HTR-8/SVneo (cell line): ENCODE measurements around the gene KDM5D.

Experiments used
- DNase-seq: peaks from one replicate; pipeline ENCODE4 v3.0.0; 2011; ENCODE audit warnings: low spot score, mixed read lengths; ENCODE audit not compliant: insufficient read length
- FAIRE-seq: peaks from 2 replicates; lab custom pipeline; 2011; peaks lifted over from hg19 to GRCh38; lab: Jason Lieb, UNC

Gene KDM5D

DNA sequence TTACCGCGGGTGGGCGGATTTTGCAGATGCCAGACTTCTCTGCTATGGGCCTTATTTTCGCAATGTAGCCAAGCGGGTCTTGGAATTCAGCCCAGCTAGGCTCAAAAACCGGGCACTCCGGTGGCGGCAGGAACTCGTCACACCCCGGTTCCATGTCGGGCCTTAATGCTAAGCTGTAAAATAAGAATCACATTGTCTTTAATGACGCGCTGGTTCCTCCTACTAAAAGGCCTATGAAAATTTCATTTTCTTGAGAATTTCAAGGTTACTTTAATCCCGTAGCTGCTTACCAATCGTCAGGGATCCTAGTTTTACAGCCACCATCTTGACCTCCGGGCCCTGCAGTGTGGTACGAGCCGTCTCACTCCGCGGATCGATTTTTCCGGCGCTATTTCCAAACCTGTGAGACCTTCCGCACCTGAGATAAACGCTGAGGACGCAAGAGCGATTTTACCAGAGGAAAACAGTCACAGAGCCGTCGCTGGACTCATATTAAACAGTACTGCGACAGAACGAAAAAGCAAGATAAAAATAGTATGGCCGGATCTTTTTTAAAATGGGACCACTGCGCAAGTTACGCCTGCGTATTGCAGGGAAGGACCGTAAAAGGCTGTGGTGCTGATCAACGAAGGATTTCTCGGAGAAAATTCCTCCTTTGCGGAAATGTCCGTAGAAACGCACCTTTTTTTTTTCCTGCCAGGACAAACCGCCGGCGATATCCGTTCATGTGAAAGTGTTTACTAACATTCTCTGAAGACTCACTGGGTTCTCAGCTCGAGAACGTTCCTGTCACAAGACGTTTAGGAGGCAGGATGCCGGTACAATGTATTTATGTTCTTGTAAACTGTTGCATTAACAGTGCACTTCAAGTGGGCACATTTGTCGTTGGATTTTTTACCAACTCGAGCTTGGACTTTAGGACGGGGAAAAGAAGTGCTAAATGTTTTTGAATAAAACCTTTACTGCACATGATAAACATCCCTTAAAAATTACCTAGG is at the start of gene KDM5D:
Gene KDM5D, minus strand, starts transcription at position 346 of the 998 bp plus-strand sequence. Its CDS starts 192 bp downstream, at position 154.
- no peak for DNase-seq
- no peak for FAIRE-seq

DNA sequence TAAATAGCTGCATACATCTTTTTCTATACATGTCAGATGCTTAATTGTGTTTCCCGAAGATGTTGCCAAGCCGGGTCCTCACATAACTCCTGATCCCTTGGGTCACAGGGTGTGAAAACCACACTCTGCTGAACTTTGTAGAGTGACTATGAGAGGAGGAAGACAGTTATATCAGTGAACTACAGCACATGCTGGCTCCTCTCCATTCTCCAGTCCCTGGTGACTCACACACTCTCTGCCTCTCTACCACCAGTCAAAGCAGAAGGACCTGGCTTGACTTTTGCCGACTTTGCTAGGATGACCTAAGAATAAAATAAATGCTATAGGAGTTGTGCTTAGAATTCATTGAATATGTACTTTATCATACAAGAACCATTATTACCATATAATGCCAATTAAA is 23.8 kb upstream of the KDM5D start:
- FAIRE-seq (no peak), DNase-seq (no peak)

DNA sequence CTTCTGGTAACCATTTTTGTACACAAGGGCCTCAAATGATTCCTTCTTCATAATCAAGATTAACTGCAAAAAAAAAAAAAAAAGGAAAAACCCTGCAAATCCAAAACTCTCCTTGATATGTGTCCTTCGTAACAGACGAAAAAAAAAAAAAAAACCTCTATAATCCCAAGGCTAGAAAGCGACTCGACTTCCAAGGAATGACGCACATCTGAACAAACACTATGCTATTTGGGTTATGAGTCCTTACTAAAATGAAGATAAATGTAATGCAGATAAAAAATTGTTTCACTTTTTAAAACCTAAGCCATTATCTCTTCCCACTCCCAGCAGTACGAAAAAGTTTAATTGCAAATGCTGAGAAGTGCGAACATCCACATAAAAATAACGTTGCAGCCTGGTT is 1.2 kb downstream of the KDM5D start:
- FAIRE-seq: no peak

DNA sequence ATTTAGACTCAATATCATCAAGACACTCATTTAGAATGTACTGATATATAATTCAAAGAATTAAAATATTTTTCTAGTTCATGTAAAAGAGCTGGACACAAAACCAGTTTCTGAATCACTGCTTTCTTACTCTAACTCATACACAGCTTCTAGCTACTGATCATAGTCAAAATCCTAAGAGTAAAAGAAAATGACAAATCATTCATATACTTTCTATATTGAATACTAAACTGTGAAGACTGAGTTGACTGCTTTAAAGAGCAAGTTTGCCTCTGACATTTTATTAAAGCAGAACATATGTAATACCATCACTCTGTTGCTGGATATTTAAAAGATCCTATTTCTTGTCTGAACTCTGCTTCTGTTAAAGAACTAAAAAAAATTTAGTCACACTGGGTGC is 2.4 kb downstream of the KDM5D start:
- no peak for FAIRE-seq

More for the DNA sequence above, 1.2 kb downstream of the KDM5D start:
- DNase-seq: no peak

DNA sequence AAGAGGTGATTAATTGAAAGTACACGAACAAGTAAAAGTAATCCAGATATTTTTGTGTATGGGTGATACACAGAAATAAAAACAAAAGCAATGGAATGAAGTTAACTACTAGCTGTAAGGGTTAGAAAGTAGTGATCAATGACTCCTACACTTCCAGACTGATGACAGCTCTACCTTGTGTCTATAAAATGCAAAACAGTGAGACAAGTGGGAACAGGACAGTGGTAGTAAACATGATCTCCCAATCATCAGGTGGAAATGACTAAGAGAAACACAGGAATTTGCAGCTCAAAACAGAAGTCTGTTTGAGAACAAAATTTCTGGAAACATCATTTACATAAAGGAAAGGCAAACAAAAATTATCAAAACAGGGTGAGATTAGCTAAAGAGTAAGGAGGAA is 10.1 kb downstream of the KDM5D start:
- DNase-seq: no peak
- no peak for FAIRE-seq

More for the DNA sequence above, 2.4 kb downstream of the KDM5D start:
- no peak for DNase-seq

DNA sequence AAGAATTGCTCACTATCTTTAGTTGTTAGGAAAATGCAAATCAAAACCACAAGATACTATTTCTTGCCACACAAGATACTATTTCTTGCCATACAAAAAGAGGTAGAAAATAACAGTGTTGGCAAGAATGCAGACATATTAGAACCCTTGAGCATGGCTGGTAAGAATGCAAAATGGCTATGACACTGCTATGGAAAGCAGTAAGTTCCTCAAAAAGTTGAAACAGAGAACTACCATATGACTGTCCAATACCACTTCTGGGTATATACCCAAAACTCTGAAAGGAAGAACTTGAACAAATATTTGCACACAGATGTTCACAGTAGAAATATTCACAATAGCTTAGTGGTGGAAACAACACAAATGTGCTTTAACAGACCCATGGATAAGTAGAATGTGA is 26.6 kb downstream of the KDM5D start:
- DNase-seq (no peak), FAIRE-seq (no peak)

DNA sequence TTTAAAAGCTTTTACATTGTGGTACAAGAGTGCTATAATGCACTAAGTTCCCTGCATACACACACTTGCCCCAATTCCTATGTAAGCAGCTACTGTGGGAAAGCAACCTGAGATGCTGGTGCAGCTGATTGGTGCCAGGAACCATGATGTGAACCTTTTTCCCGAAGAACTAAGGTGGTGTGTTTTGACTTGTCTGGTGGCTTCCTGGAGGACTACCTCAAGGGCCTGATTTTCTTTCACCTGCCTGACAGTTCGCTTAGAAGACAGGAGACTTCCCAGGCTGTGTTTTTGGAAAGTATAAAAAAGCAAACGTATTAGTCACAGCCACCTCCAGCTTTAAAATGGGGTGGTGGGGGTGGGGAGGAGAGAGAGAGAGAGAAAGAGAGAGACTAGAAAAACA is 27.4 kb downstream of the KDM5D start:
- no peak for DNase-seq
- FAIRE-seq: no peak

DNA sequence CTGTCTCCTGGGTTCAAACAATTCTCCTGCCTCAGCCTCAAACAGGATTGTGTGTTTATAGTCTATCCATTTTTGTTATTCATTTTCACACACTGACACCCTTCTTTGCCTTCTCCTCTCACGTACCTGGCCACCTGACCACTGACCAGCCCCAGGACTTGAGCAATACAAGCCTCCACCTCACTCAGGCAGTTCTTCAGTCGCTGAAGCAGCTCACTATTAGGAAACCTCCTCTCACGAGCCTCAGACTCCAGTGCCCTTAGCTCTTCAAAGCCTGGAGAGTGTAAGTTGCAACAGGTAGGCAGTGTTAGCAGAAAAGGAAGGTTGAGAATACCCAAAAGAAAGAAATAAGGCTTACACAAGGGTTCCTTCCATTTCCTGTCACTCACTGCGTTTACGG is 29.3 kb downstream of the KDM5D start:
- no peak for DNase-seq
- FAIRE-seq: no peak

DNA sequence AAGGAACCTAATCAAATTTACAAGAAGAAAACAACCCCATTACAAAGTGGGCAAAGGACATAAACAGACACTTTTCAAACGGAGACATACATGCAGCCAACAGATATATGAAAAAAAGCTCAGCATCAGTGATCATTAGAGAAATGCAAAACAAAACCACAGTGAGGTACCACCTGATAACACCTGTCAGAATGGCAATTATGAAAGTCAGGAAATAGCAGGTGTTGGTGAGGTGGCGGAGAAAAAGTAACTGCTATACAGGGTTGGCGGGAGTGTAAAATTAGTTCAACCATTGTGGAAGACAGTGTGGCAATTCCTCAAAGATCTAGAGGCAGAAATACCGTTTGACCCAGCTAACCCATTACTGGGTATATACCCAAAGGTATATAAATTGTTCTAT is 31.1 kb downstream of the KDM5D start:
- DNase-seq: no peak
- FAIRE-seq: no peak

DNA sequence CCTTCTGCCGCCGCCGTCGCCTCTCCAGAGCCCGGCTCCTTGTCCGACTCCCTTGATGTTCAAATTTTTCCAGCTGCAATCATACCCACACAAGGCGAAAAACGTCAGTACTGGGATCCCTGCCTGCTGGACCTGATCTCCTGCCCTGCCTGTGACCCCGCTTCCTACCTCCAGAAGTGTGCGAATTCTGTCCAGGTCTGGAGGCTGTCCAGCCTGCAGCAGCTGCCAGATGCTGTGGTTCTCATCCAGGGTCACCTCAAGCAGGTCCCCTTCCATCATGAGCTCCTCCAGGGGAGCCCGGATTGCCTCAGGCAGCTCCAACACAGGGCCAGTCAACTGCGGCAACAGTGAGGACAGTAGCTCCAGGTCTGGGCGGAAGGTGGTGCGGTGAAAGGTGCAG is 38.3 kb downstream of the KDM5D start:
- no peak for DNase-seq
- no peak for FAIRE-seq

DNA sequence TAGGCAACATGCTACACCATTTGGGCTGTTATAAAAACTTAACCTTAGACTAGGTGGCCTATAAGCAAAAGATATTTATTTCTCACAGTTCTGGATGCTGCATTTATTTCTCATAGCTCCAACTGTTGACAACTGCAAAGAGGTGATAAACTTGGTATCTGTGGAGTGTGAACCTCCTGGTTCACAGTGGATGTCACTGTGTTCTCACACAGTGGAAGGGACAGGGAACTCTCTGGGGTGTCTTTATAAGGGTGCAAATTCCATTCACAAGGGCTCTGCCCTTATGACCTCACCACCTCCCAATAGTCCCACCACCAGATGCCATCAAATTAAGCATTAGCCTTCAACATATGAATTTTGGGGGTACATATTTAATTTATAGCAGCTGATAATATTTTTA is 46.0 kb downstream of the KDM5D start:
- FAIRE-seq: no peak
- no peak for DNase-seq

DNA sequence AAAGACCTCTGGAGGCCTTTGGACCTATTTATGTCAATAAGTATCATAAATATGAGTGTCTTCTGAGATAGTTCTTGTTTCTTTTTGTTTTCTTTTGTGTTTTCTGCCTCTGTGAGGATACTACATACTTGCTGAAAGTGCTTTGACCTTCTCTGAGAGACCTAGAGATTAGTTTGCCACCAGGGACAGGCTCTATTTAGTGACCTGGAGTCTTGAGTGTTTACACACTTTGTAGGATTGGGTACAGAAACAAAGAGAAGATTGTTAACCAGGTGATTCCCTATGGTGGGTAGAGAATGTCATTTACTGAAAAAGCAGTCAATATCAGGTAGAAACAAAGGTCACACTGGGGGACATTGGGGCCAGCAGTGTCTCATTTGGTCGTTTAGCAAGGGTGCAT is 63.7 kb downstream of the KDM5D start:
- DNase-seq: no peak
- FAIRE-seq: no peak
